VCaP (cell line): ENCODE results near the gene TEDC2.
"Not testable (repeated sequence)": the region's sequence is repeated elsewhere in the genome, so short reads cannot be mapped to it uniquely, and the experiment has no call there.

ENCODE experiments used
- H3K27ac ChIP-seq: fragments of 450-650 bp; 2 replicates; pipeline ENCODE4 v1.5.1; 2017
- TF ChIP-seq, protein P1 (sequence below): fragments of 450-650 bp; conservative IDR thresholded peaks from 2 replicates; pipeline ENCODE4 v1.5.1; 2017; ENCODE audit warnings: mild to moderate bottlenecking, moderate library complexity

The TEDC2 gene

DNA sequence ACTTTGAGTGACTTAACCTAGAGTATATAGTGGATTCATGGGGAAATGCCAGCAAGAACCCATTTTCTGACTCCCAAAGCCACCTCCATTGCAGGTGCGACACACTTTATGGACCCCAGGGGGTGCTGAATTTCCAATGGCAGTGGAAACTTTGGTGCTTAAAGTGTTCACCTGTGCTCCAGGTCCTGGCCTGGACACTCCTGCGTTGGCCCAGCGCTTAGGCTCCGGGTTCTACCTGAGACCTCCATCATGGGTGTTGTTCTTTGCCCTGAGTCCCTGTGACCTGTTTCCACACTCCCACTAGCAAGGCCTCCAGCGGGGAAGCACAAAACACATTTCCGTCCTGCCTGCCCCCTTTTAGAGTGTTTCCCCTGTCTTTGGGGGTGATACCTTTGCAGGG is 27.6 kb upstream of the TEDC2 start:
- TF ChIP-seq, protein P1, sequence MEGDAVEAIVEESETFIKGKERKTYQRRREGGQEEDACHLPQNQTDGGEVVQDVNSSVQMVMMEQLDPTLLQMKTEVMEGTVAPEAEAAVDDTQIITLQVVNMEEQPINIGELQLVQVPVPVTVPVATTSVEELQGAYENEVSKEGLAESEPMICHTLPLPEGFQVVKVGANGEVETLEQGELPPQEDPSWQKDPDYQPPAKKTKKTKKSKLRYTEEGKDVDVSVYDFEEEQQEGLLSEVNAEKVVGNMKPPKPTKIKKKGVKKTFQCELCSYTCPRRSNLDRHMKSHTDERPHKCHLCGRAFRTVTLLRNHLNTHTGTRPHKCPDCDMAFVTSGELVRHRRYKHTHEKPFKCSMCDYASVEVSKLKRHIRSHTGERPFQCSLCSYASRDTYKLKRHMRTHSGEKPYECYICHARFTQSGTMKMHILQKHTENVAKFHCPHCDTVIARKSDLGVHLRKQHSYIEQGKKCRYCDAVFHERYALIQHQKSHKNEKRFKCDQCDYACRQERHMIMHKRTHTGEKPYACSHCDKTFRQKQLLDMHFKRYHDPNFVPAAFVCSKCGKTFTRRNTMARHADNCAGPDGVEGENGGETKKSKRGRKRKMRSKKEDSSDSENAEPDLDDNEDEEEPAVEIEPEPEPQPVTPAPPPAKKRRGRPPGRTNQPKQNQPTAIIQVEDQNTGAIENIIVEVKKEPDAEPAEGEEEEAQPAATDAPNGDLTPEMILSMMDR: no peak
- H3K27ac ChIP-seq: no peak overlapping the region

DNA sequence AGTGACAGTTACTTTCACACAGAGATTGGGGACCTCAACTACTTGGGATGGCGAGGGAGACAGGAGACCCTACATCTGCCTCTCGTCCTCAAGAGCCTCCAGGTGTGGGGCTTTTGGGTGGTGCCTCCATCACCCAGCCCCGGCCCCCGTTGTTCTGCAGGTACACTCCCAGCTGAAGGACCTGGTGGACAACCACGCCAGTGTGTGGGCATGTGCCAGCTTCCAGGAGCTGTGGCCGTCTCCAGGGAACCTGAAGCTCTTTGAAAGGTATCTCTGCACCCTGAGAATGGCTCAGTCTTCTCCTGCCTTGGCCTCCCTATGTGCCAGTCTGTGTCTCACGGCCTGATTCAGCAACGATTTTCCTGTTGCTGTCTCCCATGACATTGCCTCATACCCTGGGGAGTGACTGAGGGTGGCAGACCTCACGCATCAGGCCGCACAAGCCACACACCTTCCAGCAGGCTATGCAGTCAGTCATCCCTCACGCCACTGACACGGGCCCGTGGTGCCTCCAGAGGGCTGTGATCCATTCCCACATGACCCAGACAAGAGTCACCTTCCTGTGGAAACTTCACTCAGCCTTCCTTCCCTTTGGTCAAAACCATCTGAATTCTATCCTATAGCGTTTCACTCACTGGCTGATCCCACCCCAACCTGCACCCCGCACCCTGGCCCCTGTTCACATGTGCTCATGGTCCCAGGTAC is 27.0 kb upstream of the TEDC2 start:
- TF ChIP-seq, protein P1: no peak
- no peak overlapping the region for H3K27ac ChIP-seq

DNA sequence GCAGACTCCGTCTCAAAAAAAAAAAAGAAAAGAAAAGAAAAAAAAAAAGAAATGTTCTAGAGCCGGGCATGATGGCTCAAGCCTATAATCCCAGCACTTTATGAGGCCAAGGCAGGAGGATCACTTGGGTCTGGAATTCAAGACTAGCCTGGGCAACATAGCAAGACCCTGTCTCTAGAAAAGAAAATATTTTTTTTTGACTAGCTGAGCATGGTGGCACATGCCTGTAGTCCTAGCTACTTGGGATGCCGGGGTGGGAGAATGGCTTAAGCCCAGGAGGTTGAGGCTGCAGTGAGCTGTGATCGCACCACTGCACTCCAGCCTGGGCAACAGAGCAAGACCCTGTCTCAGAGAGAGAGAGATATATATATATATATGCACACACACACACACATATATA is 24.7 kb upstream of the TEDC2 start:
- H3K27ac ChIP-seq: not testable (repeated sequence)

DNA sequence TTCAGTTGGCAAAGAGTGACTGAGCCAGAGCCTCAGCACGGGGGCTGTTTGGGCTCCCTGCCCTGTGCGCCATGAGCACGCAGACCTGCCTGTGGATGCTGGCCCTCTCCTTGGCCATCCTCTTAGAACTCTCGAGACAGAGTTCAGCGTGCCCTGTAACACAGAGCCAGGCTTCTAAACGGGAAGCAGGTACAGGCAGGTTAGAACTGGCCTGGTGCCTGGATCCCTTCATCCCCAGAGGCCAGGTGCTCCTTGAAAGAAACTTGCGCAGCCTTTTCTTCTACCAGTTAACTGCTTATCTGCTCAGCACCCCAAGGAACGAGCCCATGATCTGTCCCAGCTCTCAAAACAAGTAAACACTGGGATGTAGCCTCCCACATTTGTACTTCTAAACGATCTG is 23.8 kb upstream of the TEDC2 start:
- H3K27ac ChIP-seq: no peak overlapping the region
- TF ChIP-seq, protein P1: no peak

DNA sequence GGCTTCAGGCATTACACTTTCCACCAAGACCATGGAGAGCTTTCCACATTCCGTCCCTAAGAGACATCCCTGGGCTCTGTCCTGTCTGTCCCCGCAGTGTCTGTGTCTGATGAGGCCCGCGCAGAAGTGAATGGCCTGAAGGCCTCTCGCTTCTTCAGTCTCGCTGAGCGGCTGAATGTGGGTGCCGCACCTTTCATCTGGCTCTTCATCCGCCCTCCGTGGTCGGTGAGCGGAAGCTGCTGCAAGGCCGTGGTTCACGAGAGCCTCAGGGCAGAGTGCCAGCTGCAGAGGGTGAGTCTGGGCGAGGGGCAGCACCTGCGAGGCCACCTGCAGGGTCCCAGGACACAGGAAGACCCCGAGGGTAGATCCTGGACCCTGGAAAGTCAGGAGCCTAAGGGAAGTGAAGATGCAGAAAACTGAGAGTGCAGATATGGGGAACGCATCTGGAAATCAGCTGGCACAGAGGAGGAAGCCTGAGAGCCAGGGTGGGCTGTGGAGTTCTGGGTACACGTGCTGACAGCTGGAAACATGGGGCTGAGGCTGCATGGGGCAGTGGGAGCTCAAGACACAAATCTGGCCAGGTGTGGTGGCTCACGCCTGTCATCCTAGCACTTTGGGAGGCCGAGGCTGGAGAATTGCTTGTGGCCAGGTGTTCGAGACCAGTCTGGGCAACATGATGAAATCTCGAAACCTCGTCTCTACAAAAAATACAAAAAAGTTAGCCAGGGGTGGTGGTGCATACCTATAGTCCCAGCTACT is 22.7 kb upstream of the TEDC2 start:
- H3K27ac ChIP-seq: no peak overlapping the region
- TF ChIP-seq, protein P1: no peak

DNA sequence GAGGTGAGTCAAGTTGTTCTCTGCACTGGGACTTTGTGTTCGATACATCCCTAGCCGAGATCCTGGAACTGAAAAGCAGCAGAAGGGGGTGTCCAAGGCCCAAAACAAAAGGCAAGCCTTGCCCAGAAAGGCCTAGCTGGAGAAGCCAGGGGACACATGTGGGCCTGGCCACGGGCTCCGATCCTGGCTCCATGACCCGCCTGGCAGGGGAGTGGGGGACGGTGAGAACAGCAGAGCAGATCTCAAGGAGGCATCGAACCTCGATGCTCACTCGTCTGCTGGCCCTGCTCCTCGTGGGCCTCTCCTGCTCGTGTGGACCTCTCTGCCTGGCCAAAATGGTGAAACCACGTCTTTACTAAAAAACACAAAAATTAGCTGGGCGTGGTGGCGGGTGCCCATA is 21.8 kb upstream of the TEDC2 start:
- TF ChIP-seq, protein P1: no peak
- H3K27ac ChIP-seq: no peak overlapping the region

DNA sequence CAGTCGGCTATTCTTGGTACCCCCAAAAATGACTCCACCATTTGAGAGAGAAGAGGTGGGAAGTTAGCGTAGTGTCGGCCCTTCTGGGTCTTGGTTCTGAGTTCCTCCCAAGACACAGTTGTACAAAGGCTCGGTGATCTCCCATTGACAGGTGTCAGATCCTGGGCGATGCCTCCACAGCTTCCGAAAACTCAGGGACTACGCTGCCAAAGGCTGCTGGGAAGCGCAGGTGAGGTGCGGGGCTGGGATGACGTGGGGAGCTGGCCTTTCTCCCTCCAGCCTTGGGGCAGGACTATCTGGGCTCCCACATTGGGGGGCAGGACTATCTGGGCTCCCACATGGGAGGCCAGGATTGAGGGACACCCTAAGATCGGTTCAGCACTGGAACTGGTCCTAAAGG is 20.3 kb upstream of the TEDC2 start:
- H3K27ac ChIP-seq: no peak overlapping the region
- TF ChIP-seq, protein P1: no peak

DNA sequence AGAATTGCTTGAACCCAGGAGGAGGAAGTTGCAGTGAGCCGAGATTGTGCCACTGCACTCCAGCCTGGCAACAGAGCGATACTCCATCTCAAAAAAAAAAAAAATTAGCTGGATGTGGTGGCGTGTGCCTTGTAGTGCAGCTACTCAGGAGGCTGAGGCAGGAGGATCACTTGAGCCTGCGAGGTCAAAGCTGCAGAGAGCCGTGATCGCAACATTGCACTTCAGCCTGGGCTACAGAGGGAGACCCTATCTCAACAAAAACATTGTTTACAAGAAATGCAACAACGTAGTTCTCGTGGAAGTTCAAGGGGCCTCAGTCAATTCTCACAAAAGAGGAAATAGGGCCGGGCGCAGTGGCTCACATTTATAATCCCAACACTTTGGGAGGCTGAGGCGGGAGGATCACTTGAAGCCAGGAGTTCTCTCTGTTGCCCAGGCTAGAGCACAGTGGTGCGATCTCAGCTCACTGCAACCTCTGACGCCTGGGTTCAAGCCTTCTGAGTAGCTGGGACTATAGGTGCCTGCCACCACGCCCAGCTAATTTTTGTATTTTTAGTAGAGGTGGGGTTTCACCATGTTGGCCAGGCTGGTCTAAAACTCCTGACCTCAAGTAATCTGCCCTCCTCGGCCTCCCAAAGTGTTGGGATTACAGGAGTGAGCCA is 18.6 kb upstream of the TEDC2 start:
- H3K27ac ChIP-seq: not testable (repeated sequence)
